ENCODE measurements around the gene BSG.

DNA sequence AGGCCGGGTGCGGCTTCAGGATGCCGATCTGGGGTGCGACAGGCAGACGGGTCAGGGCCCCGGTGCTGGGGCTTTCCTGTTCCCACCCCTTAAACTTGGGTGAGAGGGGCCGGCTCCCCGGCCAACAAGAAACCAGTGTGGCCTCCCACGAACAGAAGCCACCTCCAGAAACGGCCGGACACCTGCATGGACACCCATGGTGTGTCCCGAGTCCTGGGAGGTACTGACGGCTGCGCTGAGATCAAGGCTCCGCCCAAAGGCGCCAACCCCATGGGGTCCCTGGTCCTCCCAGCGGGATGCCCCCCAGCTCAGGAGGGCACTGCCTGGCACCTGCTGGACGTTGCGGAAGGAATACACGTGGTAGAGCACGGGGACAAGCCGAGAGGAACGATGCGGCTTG is 49.4 kb downstream of the BSG start:
- TF ChIP-seq, protein P1, sequence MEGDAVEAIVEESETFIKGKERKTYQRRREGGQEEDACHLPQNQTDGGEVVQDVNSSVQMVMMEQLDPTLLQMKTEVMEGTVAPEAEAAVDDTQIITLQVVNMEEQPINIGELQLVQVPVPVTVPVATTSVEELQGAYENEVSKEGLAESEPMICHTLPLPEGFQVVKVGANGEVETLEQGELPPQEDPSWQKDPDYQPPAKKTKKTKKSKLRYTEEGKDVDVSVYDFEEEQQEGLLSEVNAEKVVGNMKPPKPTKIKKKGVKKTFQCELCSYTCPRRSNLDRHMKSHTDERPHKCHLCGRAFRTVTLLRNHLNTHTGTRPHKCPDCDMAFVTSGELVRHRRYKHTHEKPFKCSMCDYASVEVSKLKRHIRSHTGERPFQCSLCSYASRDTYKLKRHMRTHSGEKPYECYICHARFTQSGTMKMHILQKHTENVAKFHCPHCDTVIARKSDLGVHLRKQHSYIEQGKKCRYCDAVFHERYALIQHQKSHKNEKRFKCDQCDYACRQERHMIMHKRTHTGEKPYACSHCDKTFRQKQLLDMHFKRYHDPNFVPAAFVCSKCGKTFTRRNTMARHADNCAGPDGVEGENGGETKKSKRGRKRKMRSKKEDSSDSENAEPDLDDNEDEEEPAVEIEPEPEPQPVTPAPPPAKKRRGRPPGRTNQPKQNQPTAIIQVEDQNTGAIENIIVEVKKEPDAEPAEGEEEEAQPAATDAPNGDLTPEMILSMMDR (conservative IDR thresholded peaks at IDR 0.05; ENCODE audit: low read depth, low read length): no peak
- TF ChIP-seq POLR2A (IDR thresholded peaks at IDR 0.05; ENCODE audit: low read depth, low read length) (no peak), RFX5 (IDR thresholded peaks at IDR 0.05; ENCODE audit: low read depth, low read length) (no peak)
- TF ChIP-seq, protein P2, sequence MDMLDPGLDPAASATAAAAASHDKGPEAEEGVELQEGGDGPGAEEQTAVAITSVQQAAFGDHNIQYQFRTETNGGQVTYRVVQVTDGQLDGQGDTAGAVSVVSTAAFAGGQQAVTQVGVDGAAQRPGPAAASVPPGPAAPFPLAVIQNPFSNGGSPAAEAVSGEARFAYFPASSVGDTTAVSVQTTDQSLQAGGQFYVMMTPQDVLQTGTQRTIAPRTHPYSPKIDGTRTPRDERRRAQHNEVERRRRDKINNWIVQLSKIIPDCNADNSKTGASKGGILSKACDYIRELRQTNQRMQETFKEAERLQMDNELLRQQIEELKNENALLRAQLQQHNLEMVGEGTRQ (IDR thresholded peaks at IDR 0.05; ENCODE audit: low read depth, low read length): no peak
